Brain pericyte (primary cell): ENCODE results near the gene ALPK3.
"Not testable (repeated sequence)": the region's sequence is repeated elsewhere in the genome, so short reads cannot be mapped to it uniquely, and the experiment has no call there.

ENCODE experiments used
- DNase-seq: peaks from one replicate; pipeline ENCODE4 v3.0.0-alpha.2; 2012; ENCODE audit warnings: low read depth, low spot score

The ALPK3 gene

DNA sequence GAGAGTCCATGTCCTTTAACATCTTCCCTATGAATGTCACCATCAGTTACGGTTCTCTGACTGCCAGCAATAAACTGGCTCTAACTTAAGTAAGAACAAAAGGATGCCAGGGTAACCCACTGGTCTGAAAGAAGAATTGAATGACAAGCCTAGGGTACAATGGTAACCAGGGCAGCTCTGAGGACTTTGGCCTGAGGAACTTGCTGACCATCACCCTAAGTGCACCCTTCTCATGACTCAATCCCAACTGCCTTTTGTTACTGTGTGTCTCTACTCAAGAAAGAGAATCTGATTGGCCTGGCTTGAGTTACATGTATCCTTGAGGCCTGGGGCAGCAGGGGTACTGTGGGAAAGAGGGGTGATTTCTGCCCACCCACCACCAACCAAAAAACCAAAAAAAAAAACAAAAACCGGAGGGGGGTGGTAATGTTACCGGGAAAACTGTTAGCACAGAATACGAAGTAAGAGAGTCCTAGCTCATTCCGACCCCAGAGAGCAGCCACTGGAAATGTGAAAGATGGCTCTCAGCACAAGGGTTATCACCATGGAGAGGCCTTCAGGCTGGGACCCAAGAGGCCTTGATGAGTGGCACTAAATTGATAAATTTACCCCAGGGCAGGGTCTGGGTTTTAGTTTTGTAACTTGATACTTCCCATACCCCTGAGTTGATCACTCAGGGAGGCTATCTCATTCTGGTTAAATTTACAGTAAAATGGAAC lies 58.0 kb downstream of the ALPK3 start:
- DNase-seq = no peak

DNA sequence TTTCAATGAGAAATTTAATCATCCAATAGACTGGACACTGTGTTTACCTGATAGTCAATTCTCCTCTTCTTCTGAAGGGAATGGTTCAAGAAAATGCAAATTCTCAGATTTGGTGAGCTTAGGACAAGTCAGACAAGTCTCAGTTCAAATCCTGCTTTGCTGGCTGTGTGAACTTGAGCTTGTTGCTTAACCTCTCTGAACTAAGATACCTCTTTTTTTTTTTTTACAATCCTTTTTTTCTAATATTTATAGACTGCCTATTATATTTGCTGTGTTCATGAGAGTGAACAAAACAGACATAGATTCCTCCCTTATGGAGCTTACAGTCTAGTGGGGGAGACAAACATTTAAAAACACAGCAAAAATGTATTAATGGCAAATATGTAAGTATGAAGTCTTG lies 59.1 kb downstream of the ALPK3 start:
- DNase-seq = no peak

DNA sequence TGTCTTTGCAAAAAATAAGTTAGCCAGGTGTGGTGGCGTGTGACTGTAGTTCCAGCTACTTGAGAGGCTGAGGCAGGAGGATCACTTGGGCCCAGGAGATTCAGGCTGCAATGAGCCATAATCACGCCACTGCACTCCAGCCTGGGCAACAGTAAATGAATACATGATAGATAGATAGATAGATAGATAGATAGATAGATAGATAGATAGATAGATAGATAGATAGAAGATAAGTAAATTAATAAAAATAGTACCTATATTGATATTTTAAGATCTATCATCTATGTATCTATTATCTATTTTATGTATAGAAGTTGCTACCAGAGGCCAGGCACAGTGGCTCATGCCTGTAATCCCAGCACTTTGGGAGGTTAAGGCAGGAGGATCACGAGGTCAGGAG lies 60.5 kb downstream of the ALPK3 start:
- not testable (repeated sequence) for DNase-seq

DNA sequence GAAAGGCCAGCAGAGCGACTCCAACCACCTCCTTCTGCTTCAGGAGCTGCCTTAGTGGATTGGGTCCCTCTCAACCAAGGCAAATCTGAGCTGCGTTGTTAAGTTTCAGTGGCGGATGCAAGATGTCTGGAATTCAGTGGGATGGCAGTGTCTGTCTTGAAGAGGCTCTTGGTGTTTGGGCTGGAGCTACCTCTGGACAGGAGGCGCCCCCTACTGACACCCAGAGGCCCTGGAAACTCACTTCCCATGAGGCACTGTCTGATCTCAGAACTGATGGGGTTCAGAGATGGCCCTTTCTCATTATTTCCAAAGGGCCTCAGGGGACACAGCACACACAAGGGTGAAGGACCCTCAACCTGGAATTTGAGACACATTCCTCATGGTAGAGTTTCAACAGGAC lies 61.3 kb downstream of the ALPK3 start:
- no peak for DNase-seq

DNA sequence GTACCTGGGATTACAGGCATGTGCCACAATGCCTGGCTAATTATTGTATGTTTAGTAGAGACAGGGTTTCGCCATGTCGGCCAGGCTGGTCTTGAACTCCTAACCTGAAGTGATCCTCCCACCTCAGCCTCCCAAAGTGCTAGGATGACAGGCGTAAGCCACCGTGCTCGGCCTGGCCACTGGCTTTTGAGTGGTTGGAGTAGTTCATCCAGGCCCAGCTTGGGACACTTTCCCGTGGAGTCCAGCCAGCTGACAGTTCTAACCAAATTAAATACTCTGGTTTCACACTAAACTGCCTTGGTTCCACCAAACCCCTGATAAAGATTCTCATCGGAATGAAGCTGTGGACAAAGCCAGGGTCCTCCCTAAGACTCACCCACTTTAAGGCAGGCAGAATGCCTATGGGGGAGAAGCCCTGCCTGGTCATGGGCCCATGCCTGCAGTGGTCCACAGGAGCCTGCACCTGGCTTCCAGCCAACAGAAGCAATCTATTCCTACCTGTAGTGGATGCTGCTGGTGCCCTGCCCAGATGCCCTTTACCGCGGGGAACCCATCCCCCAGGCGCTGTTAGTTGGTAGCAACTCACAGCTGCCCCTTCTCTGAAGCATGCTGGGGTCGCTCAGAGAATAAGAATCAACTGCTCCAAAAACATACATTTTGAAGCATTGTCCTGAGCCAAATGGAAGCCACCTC lies 62.1 kb downstream of the ALPK3 start:
- no peak for DNase-seq

DNA sequence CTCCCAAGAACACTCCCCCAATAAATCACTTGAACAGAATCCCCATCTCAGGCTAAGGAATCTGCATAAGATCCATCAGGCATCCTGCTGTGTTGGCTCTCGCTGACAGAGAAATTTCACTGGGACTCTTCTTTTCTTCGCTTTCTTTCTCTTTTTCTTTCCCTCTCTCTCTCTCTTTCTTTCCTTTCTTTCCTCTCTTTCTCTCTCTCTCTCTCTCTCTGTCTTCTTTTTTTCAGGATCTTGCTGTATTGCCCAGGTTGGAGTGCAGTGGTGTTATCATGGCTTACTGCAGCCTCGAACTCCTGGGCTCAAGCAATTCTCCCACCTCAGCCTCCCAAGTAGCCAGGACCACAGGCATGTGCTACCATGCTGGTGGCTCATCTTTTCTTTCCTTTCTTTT lies 62.9 kb downstream of the ALPK3 start:
- DNase-seq = no peak

DNA sequence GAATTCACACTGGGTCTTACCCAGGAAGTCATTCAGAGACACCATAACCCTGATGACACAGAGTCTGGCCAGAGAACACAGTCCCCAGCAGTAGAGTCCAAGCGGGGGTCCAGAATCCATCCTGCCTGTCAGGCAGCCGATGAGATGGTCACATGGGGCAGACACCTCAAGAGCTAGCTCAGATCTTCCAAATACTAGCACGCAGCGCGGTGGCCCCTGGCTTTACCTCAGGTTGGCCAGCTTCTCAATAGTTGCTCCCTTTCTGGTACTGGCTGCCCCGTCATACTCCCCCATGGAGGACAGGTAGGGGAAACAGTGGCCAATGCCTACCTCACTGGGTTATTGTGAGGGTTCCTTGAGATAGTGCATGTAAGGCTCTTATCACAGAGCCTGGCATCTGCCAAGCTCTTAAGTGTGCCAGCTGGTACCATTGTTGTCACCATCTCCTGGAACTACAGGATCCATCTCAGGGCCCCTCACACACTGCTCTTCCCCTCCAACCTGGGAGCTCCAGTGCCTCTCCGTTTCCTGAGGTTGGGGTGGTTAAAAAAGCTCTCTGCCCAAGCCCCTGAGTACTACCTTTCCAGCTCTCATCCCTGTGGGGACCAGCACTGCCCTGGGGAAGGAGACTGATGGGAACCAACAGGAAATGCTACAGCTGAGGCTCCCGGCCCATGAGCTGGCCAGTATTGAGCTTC lies 63.8 kb downstream of the ALPK3 start:
- DNase-seq = no peak

DNA sequence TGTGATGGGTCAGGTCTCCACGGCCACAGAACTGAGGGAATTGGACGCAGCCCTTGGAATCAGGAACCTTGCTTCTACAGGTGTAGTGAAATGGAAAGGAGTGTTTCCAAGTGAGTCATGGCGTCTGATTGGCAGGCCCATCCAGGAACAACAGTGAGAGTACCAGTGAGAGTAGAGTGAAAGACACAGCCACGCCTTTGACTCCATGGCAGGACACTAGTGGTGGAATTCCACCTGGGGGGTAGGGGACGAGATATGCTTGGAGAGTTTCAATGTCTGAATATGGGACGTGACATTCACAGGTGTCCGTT lies 64.3 kb downstream of the ALPK3 start:
- DNase-seq = no peak

DNA sequence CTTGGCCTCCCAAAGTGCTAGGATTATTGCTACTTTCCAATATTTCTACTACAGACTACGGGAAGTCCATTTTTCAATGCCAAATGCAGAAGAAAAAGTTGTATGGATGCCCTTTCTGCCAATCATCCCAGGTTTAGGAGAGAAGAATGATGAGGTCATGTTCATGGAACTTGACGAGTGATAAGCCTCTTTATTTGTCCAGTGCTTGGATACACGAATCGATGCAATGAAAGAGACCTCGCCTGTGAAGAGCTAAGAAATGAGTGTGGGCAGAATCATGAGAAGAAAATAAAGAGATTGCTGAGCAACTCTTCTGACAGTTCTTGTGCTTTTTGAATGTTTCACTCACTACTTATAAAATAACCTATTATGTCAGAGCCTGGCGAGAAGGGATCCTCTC lies 66.3 kb downstream of the ALPK3 start:
- no peak for DNase-seq

DNA sequence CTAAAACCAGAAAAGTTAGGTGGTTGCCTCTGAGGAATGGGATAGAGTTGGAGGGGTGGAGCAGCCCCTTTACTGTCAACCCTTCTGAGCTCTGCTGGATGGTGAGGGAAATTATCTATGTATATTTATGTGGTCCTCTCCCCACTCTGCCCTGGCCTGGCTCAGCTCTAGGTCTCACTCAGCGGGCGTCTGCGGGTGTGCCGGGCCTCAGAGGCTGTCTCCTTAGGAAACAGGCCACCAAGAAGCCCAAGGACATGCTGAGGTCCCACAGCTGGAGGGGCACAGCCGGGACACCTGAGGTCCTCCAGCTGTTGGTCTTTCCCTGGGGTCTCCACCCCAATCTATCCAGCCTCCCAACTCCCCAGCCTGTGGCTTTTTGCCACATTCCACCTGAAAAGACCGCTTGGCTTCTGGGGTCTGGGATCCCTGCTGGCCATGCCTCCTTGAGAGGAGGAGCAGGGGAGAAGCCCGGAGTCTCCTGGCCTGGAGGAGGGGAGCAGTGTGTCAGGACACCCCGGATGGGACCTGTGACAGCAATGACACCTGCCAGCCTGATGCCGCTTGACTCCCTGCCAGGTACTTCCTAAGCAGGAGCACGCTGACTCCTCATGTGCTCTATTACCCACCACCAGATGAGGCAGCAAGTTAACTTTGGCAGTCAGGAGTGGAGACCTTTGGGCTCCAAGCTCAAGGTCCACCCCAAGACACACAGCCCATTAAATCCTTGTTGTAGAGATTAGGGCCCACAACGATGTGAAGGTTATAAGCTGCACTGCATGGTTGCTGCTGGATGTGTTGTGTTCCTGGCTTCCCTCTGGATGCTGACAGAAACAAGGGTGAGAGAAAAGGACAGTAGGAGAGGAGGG lies 67.0 kb downstream of the ALPK3 start, which contains the start of gene SLC28A1:
SLC28A1 (plus strand) TSS at position 747 of the 866 bp plus-strand sequence. CDS start 3,099 bp downstream, outside the sequence.
- no peak for DNase-seq

DNA sequence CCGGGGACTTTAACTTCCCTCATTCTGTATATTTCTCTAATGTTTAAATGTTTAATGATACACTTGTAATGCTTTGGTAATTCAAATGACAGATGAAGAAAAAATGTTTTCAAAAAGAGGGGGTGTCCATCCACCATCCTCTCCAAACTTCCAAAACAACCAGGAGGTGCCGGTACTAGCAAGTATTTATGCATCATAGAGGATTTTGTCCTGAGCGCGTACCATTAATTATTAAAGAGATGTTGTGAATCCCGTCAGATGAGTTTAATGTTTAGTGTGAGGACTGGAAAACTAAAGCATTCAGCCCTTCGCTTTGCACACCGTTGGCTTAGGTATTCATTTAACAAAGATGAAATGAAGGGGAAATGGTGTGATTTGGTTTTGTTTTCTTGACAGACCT lies 68.6 kb downstream of the ALPK3 start:
- no peak for DNase-seq

DNA sequence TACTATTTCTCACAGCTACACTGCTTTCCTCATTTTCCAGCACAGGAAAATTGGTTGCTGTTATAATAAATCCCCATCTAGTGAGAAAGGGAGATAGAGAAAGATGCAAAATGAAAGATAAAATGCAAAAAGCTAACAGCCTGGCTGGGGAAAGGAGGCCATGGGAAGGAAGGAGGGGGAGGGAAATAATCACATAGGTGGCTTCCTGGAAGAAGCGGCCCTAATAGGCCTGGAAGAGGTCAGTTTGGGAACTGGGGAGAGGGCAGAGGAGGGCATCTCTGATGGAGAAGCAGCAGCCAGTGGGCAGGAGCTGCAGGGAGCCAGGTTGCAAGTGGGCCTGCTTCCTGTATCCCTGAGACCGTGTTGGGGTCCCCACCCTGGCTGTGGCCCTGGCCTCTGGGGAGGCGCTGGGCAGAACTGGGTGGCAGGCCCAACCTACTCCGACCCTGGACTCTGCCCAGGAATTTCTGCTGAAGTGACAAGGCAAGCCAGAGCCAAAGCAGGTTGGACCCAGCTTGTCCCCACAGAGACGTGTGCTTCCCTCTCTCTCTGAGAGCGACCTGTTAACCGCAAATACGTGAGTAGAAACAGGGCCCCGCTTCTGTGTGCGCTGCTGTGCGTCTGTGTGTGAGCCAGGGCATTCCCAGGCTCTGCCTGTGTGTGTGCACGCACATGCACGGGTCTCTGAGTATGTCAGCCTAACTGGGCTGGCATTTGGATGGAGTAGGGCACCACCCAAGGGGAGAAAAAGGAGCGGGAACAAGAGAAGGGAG lies 69.2 kb downstream of the ALPK3 start:
- DNase-seq = no peak

DNA sequence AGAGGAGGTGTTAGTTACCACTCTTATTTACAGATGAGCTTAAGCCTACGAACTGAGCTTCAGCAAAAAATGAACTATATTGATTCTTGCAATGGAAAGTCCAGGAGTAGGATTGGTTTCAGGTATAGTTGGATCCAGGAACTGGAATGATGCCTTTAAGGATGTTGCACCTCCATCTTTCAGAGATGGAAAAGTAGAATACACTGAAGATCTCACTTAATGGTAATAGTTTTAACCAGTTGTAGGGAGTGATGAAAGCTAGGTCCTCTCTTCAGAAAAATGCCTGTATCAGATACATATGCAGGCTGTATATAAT lies 69.8 kb downstream of the ALPK3 start:
- DNase-seq = no peak

DNA sequence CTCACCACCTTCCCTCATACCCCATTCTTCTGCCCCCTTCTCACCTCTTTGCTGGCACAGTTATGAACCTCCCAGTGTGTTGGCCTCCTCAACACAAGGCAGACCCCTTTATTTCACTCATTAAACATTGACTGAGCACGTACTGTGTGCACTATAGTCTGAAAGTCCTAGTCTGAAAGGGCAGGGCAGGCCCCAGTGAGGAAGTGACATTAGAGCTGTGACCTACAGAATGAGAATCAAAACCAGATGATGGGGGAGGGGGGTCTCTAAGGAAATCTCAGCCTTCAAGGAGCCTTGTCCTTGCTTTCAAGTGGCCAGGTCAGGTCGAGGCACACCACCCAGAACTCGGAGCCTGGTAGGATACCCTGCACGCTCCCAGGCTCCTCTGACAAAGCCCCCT lies 70.8 kb downstream of the ALPK3 start:
- DNase-seq = no peak

DNA sequence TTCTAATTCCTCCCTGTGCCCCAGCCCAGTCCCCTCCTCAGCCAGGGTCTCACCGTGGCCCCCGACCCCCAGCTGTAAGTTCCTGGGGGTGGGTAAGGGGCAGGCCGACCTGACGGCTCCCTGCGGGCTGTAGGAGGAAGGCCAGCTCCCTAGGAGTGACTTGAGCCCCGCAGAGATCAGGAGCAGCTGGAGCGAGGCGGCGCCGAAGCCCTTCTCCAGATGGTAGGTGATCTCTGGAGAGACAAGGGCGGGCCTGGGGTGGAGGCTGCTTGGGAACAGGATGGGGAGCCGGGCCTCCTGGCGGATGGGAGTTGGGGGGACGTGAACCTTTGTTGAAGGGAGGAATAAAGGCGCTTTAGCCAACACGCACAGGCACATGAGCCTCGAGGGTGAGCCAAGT lies 71.5 kb downstream of the ALPK3 start:
- no peak for DNase-seq

DNA sequence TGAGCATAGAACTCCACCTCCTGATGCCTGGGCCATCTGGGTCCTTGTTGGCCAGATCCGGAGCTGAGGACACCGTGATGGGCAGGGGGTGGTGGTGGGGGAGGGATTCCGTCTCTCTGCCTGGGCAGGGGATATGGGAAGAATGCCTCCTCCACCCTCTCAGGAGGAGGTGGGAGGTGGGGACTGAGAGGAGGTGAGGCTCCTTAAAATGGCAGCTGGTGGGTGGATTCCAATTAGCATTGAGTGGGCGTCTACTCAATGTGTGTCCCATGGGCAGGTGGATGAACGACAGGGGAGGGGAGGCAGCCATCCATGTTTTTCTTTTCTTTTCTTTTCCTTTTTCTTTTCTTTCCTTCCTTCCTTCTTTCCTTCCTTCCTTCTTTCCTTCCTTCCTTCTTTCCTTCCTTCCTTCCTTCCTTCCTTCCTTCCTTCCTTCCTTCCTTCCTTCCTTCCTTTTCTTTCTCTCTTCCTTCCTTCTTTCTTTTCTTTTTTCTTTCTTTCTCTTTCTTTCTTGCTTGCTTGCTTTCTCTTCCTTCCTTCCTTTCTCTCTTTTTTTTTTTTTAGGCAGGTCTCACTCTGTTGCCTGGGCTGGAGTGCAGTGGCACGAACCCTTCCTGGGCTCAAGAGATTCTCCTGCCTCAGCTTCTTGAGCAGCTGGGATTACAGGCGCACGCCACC lies 72.3 kb downstream of the ALPK3 start:
- DNase-seq = no peak

DNA sequence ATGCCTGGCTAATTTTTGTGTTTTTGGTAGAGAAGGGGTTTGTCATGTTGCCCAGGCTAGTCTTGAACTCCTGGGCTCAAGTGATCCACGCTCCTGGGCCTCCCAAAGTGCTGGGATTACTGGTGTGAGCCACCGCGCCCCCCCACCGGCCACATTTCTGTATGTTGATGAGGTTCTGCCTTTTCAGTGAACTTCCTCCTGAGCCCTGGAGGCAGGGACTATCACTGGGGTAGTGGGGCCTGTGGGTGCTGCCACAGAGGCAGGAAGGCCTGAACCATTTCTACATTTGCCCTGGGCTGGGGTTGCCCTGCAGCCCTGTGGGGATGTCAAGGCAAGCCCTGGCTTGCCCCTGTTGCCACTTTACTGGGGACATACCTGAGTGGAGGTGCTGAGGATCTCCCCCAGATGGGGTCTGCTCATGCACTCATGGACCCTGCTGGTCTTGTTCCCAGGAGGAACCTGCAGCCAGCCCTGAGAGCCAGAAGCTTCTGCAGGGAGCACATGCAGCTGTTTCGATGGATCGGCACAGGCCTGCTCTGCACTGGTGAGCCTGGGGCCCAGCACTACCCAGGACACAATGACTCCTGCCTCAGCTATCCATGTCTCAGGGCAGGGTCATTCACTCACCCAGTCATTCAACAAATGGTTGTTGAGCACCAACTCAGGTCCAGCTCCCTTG lies 73.0 kb downstream of the ALPK3 start:
- DNase-seq = no peak

DNA sequence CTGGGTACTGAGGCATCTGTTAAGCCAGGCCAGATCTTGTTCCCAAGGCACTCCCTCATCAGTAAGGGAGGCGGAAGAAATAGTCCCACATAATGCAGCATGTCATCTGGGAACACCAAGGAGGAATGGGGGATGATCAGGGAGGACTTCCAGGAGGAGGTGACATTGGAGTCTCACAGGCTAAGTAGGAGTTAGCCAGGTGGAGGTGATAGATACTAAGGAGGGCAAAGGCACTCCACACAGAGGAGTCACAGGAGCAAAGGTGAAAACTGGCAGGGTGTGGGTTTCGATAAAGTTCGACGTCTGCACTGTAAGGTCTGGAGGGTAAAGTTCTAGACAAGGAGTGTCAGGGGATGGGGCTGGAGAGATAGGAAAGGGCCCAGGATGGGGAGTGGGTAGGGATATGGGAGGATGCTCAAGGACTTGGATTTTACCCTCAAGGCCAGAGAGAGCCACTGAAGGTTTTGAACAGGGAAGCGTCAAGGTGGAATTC lies 73.6 kb downstream of the ALPK3 start:
- DNase-seq = no peak

DNA sequence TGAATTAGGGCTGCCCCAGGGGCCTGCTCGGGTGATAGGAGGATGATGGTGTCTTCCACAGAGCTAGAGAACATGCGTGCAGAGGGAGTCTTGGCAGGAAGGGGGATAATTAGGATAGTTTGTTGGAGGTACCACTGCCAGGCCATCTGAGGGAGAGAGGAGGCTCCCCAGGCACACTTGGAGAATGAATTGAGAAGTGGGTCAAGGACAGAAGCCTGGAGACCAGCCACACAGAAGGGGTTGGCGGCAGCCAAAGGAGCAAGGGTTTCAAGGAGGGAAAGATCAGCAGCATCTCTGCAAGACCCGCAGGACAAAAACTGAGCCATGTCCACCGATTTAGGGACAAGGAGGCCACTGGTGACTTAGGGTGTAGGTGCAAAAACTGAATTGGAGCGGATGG lies 74.2 kb downstream of the ALPK3 start:
- DNase-seq = no peak

DNA sequence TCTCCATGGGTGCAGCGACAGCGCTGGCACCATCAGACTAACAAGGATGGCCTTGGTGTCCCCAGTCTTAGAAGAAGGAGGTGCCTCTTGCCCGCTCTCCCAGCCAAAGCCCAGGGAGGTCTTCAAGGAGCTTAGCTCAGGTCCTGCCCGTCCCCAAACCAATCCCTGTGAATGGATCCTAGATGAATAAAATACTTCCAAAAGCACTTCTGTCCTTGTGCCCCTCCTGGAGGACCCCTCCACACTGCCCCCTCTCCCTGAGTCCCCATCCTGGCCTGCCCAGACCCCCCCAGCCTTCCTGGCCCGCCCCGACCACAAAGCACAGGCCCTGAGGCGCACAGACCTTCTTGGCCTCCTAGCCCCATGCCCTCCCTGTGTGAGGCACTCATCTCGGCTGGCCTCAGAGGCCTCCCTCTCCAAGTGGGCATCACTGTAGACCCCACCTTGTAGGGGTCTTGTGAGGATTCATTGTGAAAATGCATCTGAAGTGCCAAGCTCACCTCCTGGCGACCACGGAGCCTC lies 75.7 kb downstream of the ALPK3 start:
- DNase-seq = no peak
